Loucy (cell line): Measurements from ENCODE around the gene OR9A2.

ENCODE experiments used
- EZH2phosphoT487 ChIP-seq: fragments of 200-600 bp; IDR thresholded peaks from 2 replicates; pipeline ENCODE4 v1.6.1; 2018; ENCODE audit warnings: antibody characterized with exemption, mild to moderate bottlenecking, moderate library complexity, borderline replicate concordance
- TF ChIP-seq, protein P1 (sequence below): fragments of 200-600 bp; sonication (generic); conservative IDR thresholded peaks from 2 replicates; pipeline ENCODE4 v1.5.1; 2014; ENCODE audit warnings: mild to moderate bottlenecking, antibody characterized with exemption, low read length

DNA sequence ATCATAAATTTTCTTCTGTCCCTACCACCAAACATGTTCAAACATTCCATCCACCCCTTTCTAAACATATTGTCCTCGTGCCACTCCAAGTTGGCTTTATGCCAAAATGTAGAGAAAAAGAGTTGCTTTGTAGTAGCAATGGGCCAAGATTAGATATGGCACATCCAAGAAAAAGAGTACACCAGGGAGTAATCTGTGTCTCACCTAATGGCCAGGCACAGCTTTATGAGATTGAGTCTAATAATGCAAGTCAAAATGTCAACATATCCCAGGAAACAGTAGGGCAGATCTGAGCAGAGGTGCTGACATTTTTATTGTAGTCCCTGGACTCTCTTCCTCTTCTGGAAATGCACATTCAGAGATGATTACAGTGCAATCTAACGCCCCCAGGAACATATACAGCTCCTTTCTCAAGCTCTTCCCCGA lies 19.5 kb upstream of the OR9A2 start:
- TF ChIP-seq, protein P1, sequence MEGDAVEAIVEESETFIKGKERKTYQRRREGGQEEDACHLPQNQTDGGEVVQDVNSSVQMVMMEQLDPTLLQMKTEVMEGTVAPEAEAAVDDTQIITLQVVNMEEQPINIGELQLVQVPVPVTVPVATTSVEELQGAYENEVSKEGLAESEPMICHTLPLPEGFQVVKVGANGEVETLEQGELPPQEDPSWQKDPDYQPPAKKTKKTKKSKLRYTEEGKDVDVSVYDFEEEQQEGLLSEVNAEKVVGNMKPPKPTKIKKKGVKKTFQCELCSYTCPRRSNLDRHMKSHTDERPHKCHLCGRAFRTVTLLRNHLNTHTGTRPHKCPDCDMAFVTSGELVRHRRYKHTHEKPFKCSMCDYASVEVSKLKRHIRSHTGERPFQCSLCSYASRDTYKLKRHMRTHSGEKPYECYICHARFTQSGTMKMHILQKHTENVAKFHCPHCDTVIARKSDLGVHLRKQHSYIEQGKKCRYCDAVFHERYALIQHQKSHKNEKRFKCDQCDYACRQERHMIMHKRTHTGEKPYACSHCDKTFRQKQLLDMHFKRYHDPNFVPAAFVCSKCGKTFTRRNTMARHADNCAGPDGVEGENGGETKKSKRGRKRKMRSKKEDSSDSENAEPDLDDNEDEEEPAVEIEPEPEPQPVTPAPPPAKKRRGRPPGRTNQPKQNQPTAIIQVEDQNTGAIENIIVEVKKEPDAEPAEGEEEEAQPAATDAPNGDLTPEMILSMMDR: no peak
- no peak for TF ChIP-seq EZH2phosphoT487
